Loucy (cell line): ENCODE measurements around the gene DPT.

ENCODE experiments used
- CTCF ChIP-seq: fragments of 200-600 bp; sonication (generic); conservative IDR thresholded peaks from 2 replicates; pipeline ENCODE4 v1.5.1; 2014; ENCODE audit warnings: mild to moderate bottlenecking, antibody characterized with exemption, low read length
- EZH2phosphoT487 ChIP-seq: fragments of 200-600 bp; IDR thresholded peaks from 2 replicates; pipeline ENCODE4 v1.6.1; 2018; ENCODE audit warnings: antibody characterized with exemption, mild to moderate bottlenecking, moderate library complexity, borderline replicate concordance

DNA sequence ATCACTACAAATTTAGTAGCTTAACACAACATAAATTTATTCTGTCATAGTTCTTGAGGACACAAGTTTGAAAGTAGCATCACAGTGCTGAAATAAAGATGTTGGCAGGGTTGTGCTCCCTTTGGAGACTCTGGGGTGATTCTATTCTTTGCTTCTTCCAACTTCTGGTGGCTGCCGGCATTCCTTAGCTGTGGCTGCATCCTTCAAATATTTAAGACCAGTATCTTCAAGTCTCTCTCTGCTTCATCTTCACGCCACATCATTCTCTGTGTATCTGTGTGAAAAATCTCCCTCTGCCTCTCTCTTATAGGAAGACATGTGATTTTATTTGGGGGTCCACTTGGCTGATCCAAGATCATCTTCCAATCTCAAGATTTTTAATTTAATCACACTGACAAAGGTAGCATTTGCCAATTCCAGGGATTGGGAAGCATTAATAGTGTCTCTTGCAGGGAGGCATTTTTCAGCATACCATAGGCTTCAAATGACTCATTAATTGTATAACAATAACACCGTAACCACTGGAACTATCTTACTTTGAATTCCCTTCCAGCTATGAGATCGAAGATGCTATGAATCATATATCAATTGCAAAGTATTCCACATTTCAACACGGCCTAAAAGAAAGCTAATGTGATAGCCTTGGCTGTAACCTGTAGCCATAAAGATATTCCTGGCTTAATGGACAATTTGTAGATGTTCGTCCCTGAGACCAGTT is 74.6 kb downstream of the DPT start:
- TF ChIP-seq CTCF = no peak
- TF ChIP-seq EZH2phosphoT487 = no peak
